PC-9 (cell line): ENCODE results near the gene RANGAP1. TPM values are rescaled to one million over a fixed set of nuclear protein-coding genes. Genes with fewer than 3 reads are reported as not detected.

Experiments used
- BruUV-seq: library from RNA; stranded (reverse); fragments of 400-500 nt; replicated peaks from 2 replicates; lab custom pipeline; 2021; lab: Mats Ljungman, UMichigan
- CTCF ChIA-PET: fragments of 300-600 bp; sonication (Branson Sonifier 250); formaldehyde crosslinking; loops from one replicate; lab custom pipeline; 2022; ENCODE audit warnings: antibody characterized with exemption; lab: Charles Lee
- POLR2A ChIA-PET: fragments of 300-600 bp; sonication (Branson Sonifier 250); formaldehyde crosslinking; loops from one replicate; lab custom pipeline; 2022; ENCODE audit warnings: antibody characterized with exemption; ENCODE audit not compliant: unreplicated experiment; lab: Charles Lee
- DNase-seq, 2 experiments: peaks; one replicate each; pipeline versions ENCODE4 v3.0.0 to v3.0.0-alpha.2; 2015 to 2022; ENCODE audit warnings: mixed read lengths in 1 of 2
- H2AFZ ChIP-seq: fragments of 200-600 bp; sonication (generic); 2 replicates; pipeline ENCODE4 v1.8.1; 2017; ENCODE audit warnings: antibody characterized with exemption
- H3F3A ChIP-seq: fragments of 200-600 bp; sonication (generic); 2 replicates; pipeline ENCODE4 v1.8.1; 2017; ENCODE audit warnings: antibody characterized with exemption, mild to moderate bottlenecking, low read depth; ENCODE audit not compliant: insufficient read depth
- H3K27ac ChIP-seq: fragments of 200-600 bp; sonication (generic); 2 replicates; pipeline ENCODE4 v1.6.1; 2016; ENCODE audit warnings: mixed run types
- H3K27me3 ChIP-seq: fragments of 200-600 bp; sonication (generic); 2 replicates; pipeline ENCODE4 v1.6.1; 2016; ENCODE audit warnings: low read depth, mixed run types; ENCODE audit not compliant: insufficient read depth
- H3K36me3 ChIP-seq: fragments of 200-600 bp; sonication (generic); 2 replicates; pipeline ENCODE4 v1.6.1; 2016; ENCODE audit warnings: low read depth, mixed run types
- H3K4me1 ChIP-seq: fragments of 200-600 bp; sonication (generic); replicated peaks from 2 replicates; pipeline ENCODE4 v1.6.1; 2016; ENCODE audit warnings: mixed run types; ENCODE audit not compliant: insufficient read depth
- H3K4me2 ChIP-seq: fragments of 200-600 bp; sonication (generic); 2 replicates; pipeline ENCODE4 v1.6.1; 2017; ENCODE audit warnings: mixed run types
- H3K4me3 ChIP-seq: fragments of 200-600 bp; sonication (generic); 2 replicates; pipeline ENCODE4 v1.6.1; 2016; ENCODE audit warnings: mixed run types
- H3K79me2 ChIP-seq: fragments of 200-600 bp; sonication (generic); 2 replicates; pipeline ENCODE4 v1.6.1; 2017; ENCODE audit warnings: low read depth, mixed run types
- H3K9me2 ChIP-seq: fragments of 200-600 bp; sonication (generic); 2 replicates; pipeline ENCODE4 v1.8.1; 2017; ENCODE audit warnings: mild to moderate bottlenecking; ENCODE audit not compliant: insufficient read depth
- H3K9me3 ChIP-seq: fragments of 200-600 bp; sonication (generic); 2 replicates; pipeline ENCODE4 v1.8.1; 2016; ENCODE audit warnings: low read depth; ENCODE audit not compliant: insufficient read depth
- H4K20me1 ChIP-seq: fragments of 200-600 bp; sonication (generic); 2 replicates; pipeline ENCODE4 v1.8.1; 2017; ENCODE audit not compliant: insufficient read depth
- EZH2 ChIP-seq: fragments of 200-600 bp; sonication (generic); IDR thresholded peaks from 2 replicates; pipeline ENCODE4 v1.8.0; 2017; ENCODE audit warnings: antibody characterized with exemption, low read depth
- intact Hi-C: fragments of 100-400 bp; cut with micrococcal nuclease; formaldehyde crosslinking; loops from one replicate; pipeline ENCODE4 v1.10.0; 2022; ENCODE audit not compliant: unreplicated experiment
- total RNA-seq: library from RNA; stranded (reverse); gene quantifications from 2 replicates; pipeline ENCODE4 v1.2.3, GENCODE V29; 2021
- TF ChIP-seq, protein P1 (sequence below): fragments of 200-600 bp; sonication (generic); conservative IDR thresholded peaks from 2 replicates; pipeline ENCODE4 v1.6.1; 2017; ENCODE audit warnings: mixed run types, antibody characterized with exemption, mild to moderate bottlenecking, moderate library complexity

Gene RANGAP1
- total RNA-seq, 1 experiment from 2014 or later, result 142 TPM

DNA sequence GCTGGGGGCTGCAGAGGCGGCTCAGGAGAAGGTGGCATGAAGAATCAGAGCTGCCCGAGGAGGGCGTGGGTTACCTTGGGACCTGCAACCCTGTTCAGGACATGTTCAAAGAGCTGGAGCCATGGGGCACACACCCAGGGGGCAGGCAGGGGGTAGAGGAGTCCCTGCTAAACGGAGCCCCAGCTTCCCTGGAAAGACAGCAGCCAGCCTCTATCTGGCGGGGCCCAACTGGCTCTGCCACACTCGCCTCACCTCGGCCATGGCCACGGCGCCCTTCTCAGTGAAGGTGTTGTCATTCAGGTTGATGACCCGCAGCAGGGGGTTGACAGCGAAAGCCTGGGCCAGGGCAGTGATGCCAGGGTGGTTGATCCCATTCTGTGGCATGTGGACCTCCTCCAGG is 28.3 kb downstream of the RANGAP1 start:
- no peak for DNase-seq
- H3F3A ChIP-seq, result peaks cover 25% of the 10 kb centered on the region; the same call in 1 of the 2 replicates
- H4K20me1 ChIP-seq, result peaks cover 10% of the 10 kb centered on the region
- 0 out of 2 replicates have a peak, but pooled peaks cover 7% of the 10 kb centered on the region for H3K79me2 ChIP-seq
- H3K9me2 ChIP-seq, result no peaks in the 10 kb centered on the region
- ChIA-PET POLR2A (interaction anchor here (0.6 kb wide), 1 partner anchor 123 kb away, joined by 7 read pairs; no protein-coding TSS in a partner anchor), CTCF (no interaction called here)
- TF ChIP-seq, protein P1, sequence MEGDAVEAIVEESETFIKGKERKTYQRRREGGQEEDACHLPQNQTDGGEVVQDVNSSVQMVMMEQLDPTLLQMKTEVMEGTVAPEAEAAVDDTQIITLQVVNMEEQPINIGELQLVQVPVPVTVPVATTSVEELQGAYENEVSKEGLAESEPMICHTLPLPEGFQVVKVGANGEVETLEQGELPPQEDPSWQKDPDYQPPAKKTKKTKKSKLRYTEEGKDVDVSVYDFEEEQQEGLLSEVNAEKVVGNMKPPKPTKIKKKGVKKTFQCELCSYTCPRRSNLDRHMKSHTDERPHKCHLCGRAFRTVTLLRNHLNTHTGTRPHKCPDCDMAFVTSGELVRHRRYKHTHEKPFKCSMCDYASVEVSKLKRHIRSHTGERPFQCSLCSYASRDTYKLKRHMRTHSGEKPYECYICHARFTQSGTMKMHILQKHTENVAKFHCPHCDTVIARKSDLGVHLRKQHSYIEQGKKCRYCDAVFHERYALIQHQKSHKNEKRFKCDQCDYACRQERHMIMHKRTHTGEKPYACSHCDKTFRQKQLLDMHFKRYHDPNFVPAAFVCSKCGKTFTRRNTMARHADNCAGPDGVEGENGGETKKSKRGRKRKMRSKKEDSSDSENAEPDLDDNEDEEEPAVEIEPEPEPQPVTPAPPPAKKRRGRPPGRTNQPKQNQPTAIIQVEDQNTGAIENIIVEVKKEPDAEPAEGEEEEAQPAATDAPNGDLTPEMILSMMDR, result no peak
- TF ChIP-seq EZH2, result no peak
- H3K27ac ChIP-seq, result no peak overlapping the region; the same call in 1 of the 2 replicates
- H3K36me3 ChIP-seq, result peaks cover 51% of the 10 kb centered on the region
- intact Hi-C loops, result loop anchor here (5.0 kb wide), 1 partner anchor 260 kb away; no protein-coding TSS in a partner anchor
- no TSS peak for BruUV-seq
- peaks cover 22% of the 10 kb centered on the region for H3K4me1 ChIP-seq
- no peak overlapping the region for H3K4me3 ChIP-seq
- H3K27me3 ChIP-seq, result no peaks in the 10 kb centered on the region
- no peak overlapping the region for H2AFZ ChIP-seq
- H3K9me3 ChIP-seq, result no peaks in the 10 kb centered on the region
- H3K4me2 ChIP-seq, result no peak overlapping the region

DNA sequence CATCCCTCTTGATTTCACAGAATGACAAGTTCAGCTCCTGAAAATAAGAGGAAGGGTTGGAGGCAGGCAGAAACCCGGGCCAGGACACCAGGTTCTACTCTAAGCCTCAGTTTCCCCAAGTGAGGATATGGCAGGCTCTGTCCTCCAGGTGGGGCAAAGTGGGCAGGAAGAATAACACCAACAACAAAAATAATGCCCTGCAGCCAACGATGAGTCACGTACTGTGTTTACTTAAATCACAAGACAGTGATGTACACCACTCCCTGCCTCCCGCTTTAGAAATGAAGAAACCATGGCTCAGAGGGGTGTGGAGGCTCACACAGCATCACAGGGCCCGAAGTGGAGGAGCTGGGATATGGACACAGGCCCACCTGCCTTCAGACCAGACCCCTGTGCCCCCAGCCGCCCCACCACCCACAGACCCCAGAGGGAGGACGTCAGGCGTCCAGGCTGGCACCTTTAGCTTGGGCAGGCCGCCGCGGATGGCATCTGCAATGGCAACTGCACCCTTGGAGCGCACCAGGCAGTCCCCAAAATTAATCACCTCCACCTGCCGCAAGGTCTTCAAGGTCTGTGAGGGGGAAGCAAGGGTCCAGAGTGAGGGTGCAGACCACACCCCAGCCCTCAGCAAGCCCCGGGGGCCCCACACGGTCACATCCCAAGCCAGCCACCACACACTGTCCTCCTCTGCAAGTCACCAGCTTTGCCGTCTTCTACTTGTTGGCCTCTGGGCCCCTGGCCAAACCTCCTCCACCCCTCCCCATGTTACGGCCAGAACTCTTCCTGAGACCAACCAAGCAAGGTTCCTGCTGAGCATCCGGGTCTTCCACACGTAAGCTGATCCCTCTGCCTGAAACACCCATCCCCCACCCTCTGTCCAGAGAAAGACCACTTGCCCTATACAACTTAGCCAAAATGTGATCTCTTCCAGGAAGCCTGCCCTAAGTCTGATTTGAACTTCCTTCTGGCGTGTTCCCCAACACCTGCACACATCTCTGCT is 29.4 kb downstream of the RANGAP1 start:
- H3K36me3 ChIP-seq, result peaks cover 54% of the 10 kb centered on the region
- TF ChIP-seq, protein P1, result no peak; the same call in none of the 2 replicates
- TF ChIP-seq EZH2, result no peak
- no peaks in the 10 kb centered on the region for H3K9me3 ChIP-seq
- BruUV-seq, result no TSS peak
- H3K4me2 ChIP-seq, result peak overlapping the region; percentile 6; the same call in 1 of the 2 replicates
- no peaks in the 10 kb centered on the region for H3K27me3 ChIP-seq
- H3K79me2 ChIP-seq, result 0 out of 2 replicates have a peak, but pooled peaks cover 7% of the 10 kb centered on the region
- peak; percentile 47 to 80 for DNase-seq
- peaks cover 27% of the 10 kb centered on the region; the same call in 1 of the 2 replicates for H3F3A ChIP-seq
- ChIA-PET CTCF (no interaction called here), POLR2A (interaction anchor here (0.6 kb wide), 2 partner anchors 10 to 125 kb away, joined by 5 to 6 read pairs; no protein-coding TSS in a partner anchor)
- H2AFZ ChIP-seq, result no peak overlapping the region
- peaks cover 22% of the 10 kb centered on the region for H3K4me1 ChIP-seq
- H3K4me3 ChIP-seq, result no peak overlapping the region
- peak overlapping the region; percentile 48; the same call in 1 of the 2 replicates for H3K27ac ChIP-seq
- intact Hi-C loops, result loop anchor here (5.0 kb wide), 1 partner anchor 261 kb away; no protein-coding TSS in a partner anchor
- H4K20me1 ChIP-seq, result peaks cover 10% of the 10 kb centered on the region
- H3K9me2 ChIP-seq, result no peaks in the 10 kb centered on the region

DNA sequence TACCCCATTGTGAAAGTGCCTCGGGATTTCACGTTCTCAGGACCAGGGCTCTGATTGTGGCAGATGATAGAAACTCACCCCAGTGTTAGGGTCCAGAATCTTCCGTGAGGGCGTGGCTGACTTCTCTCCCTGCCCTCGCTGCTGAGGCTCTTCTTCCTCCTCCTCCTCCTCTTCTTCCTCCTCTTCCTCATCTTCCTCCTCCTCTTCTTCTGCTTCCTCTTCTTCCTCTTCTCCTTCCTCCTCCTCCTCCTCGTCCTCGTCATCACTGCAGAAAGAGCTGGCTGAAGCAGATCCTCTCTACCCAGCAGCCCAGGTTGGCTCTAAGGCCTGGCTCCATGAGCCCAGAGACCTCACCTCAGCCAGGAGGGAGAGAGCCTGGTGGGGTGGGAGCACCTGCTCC is 31.8 kb downstream of the RANGAP1 start:
- BruUV-seq, result no TSS peak
- DNase-seq, result no peak
- peaks cover 22% of the 10 kb centered on the region for H3K4me1 ChIP-seq
- TF ChIP-seq, protein P1, result no peak
- H3K36me3 ChIP-seq, result peaks cover 62% of the 10 kb centered on the region
- ChIA-PET CTCF (interaction anchor here (0.7 kb wide), 1 partner anchor 95 kb away, joined by 5 read pairs; no protein-coding TSS in a partner anchor), POLR2A (interaction anchor here (0.6 kb wide), 1 partner anchor 320 kb away, joined by 6 read pairs; no protein-coding TSS in a partner anchor)
- H3K4me3 ChIP-seq, result no peak overlapping the region
- H3K9me2 ChIP-seq, result no peaks in the 10 kb centered on the region
- H4K20me1 ChIP-seq, result peaks cover 10% of the 10 kb centered on the region
- no peaks in the 10 kb centered on the region for H3K9me3 ChIP-seq
- H3K79me2 ChIP-seq, result 0 out of 2 replicates have a peak, but pooled peaks cover 7% of the 10 kb centered on the region
- H3K27ac ChIP-seq, result no peak overlapping the region
- H3K27me3 ChIP-seq, result no peaks in the 10 kb centered on the region
- H3F3A ChIP-seq, result peaks cover 27% of the 10 kb centered on the region; the same call in 1 of the 2 replicates
- intact Hi-C loops, result no loop called here
- H2AFZ ChIP-seq, result no peak overlapping the region
- H3K4me2 ChIP-seq, result no peak overlapping the region
